ENCODE data around the gene RPS6KA3. TPM values are rescaled to one million over a fixed set of nuclear protein-coding genes. Genes with fewer than 3 reads are reported as not detected.
A peak's percentile ranks its signal among the peaks of the same experiment; 100 is the strongest.

The RPS6KA3 gene
- total RNA-seq, 4 donors from 2014 or later: 53.1 to 91.0 (median 66.0) TPM

DNA sequence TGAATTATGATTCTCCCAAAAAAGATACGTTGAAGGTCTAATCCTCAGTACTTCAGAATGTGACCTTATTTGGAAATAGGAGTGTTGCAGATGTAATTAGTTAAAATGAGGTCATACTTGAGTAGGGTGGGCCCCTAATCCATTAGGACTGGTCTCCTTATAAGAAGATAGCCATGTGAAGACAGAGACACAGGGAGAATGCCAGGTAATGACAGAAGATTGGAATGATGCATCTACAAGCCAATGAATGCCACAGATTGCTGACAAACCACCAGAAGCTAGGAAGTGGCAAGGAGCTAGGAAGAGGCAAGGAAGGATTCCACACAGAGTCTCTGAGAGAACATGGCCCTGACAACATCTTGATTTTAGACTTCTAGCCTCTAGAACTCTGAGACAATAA, 7.4 kb upstream of the RPS6KA3 start:
- Histone ChIP-seq H3K4me3 (no peak overlapping the region), H3K27me3 (no peaks in the 10 kb centered on the region), H3K36me3 (no peaks in the 10 kb centered on the region), H3K27ac (no peak overlapping the region), H3K4me1 (no peaks in the 10 kb centered on the region), H3K9me3 (no peaks in the 10 kb centered on the region)
- TF ChIP-seq, protein P1, sequence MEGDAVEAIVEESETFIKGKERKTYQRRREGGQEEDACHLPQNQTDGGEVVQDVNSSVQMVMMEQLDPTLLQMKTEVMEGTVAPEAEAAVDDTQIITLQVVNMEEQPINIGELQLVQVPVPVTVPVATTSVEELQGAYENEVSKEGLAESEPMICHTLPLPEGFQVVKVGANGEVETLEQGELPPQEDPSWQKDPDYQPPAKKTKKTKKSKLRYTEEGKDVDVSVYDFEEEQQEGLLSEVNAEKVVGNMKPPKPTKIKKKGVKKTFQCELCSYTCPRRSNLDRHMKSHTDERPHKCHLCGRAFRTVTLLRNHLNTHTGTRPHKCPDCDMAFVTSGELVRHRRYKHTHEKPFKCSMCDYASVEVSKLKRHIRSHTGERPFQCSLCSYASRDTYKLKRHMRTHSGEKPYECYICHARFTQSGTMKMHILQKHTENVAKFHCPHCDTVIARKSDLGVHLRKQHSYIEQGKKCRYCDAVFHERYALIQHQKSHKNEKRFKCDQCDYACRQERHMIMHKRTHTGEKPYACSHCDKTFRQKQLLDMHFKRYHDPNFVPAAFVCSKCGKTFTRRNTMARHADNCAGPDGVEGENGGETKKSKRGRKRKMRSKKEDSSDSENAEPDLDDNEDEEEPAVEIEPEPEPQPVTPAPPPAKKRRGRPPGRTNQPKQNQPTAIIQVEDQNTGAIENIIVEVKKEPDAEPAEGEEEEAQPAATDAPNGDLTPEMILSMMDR (IDR thresholded peaks at IDR 0.05 in 4 of 5, conservative IDR thresholded peaks at IDR 0.05 in 1 of 5): no peak
- TF ChIP-seq POLR2A (IDR thresholded peaks at IDR 0.05): no peak
- no peak for ATAC-seq
- no peak for DNase-seq
- intact Hi-C loops (cut with DNase I; ENCODE audit: low total_unique reads) (no loop called here), in situ Hi-C loops (cut with MboI; ENCODE audit: low sequenced_read_pairs in 4 of 4) (no loop called here)

DNA sequence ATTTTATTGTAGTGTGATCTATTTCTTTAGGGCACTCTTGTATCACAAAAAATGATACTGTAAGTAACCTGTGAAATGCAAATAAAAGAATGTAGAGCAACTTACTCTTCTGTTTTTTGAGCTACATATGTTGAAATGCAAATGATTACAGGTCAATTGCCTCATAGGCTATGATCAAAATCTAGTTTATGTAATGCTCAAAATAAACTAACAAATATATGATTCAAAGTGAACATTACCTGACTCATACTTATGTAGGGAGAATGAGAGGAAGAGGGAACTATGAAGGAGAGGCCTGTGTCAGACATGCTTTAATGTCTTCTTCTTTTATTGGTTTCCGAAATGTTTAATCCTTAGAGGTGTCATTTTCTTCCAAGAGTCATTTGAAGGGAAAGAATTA, 5.0 kb upstream of the RPS6KA3 start:
- Histone ChIP-seq H3K27me3 (no peaks in the 10 kb centered on the region), H3K27ac (no peak overlapping the region), H3K9me3 (no peaks in the 10 kb centered on the region), H3K4me3 (no peak overlapping the region), H3K36me3 (no peaks in the 10 kb centered on the region), H3K4me1 (no peaks in the 10 kb centered on the region)
- no peak for DNase-seq
- in situ Hi-C loops (cut with MboI; ENCODE audit: low sequenced_read_pairs in 4 of 4): no loop called here
- no peak for TF ChIP-seq POLR2A (IDR thresholded peaks at IDR 0.05)
- TF ChIP-seq, protein P1 (IDR thresholded peaks at IDR 0.05 in 4 of 5, conservative IDR thresholded peaks at IDR 0.05 in 1 of 5): no peak
- intact Hi-C loops (cut with DNase I; ENCODE audit: low total_unique reads): no loop called here
- ATAC-seq: no peak

DNA sequence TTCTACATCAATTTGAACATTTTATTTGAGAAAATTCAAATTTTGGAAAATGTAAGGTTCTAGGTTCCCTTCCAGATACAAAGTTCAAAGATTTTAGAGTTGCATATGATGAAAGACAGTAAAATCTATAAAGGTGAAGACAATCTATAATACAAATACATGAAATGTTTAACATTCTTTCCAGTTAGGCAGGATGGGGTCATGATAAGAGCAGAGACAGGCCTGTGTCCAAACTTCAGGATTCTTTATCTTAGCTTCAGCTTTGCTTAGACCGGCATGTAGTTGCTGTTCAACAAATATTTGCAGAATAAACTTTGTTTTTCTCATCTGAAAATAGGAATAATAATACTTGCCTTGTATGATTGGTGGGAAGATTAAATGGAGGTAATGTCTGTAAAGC, 4.5 kb upstream of the RPS6KA3 start:
- intact Hi-C loops (cut with DNase I; ENCODE audit: low total_unique reads) (no loop called here), in situ Hi-C loops (cut with MboI; ENCODE audit: low sequenced_read_pairs in 4 of 4) (no loop called here)
- H3K27ac ChIP-seq: no peak overlapping the region

DNA sequence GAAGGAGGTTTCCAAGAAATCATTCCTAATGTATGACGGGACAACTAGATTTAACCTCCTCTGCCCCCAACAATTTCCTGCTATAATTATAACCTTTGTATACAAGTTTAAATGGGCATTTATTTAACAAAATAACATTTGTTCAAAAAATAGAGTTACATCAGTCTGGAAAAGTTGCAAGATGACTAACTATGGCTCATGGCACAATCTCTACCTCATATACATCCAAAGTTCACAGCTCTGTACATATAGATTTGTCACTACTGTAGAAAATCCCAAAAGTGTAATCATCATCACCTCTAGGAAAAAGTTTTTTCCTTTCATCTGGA, 3.8 kb upstream of the RPS6KA3 start:
- DNase-seq (no peak), ATAC-seq (no peak)
- Histone ChIP-seq H3K27ac (peak overlapping the region in 1 of 4 donors; percentile 43), H3K9me3 (no peaks in the 10 kb centered on the region), H3K36me3 (no peaks in the 10 kb centered on the region), H3K4me1 (no peaks in the 10 kb centered on the region), H3K27me3 (no peaks in the 10 kb centered on the region), H3K4me3 (no peak overlapping the region)
- in situ Hi-C loops (cut with MboI; ENCODE audit: low sequenced_read_pairs in 4 of 4) (no loop called here), intact Hi-C loops (cut with DNase I; ENCODE audit: low total_unique reads) (no loop called here)
- no peak for TF ChIP-seq POLR2A (IDR thresholded peaks at IDR 0.05)
- TF ChIP-seq, protein P1 (IDR thresholded peaks at IDR 0.05 in 4 of 5, conservative IDR thresholded peaks at IDR 0.05 in 1 of 5): no peak

More for the DNA sequence above, 4.5 kb upstream of the RPS6KA3 start:
- H3K4me1 ChIP-seq: no peaks in the 10 kb centered on the region
- DNase-seq (no peak), ATAC-seq (no peak)
- no peaks in the 10 kb centered on the region for H3K36me3 ChIP-seq
- H3K4me3 ChIP-seq: no peak overlapping the region
- TF ChIP-seq POLR2A (IDR thresholded peaks at IDR 0.05): no peak
- TF ChIP-seq, protein P1 (IDR thresholded peaks at IDR 0.05 in 4 of 5, conservative IDR thresholded peaks at IDR 0.05 in 1 of 5): no peak
- no peaks in the 10 kb centered on the region for H3K27me3 ChIP-seq
- no peaks in the 10 kb centered on the region for H3K9me3 ChIP-seq

DNA sequence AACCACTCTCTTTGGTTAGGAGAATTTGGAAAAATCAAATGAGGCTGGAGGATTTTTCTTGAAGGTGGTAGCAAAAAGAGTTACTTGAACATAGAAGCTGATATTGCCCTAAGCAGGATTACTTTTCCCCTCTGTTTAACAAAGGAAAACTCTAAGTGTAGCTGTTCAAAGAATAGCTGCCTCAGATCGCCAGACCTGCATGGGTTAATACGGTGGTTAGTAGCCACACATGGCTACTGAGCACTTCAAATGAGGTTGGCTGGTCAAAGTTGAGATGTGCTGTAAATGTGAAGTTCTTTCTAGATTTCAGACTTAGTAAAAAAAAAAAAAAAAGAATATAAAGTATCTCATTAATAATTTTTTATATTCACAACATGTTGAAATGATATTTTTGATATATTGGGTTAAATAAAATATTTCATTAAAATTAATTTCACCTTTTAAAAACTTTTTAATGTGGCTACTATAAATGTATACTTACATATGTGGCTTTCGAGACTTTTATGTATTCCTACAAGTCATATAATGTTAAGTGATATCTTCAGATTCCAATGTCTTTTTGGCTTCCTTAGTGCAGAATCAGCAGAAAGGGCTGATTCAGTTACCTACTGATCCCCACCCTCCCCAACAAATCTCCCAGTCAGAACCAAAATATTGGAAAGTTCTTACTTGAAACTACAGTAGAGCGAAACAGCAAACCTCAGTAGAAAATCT, 3.3 kb upstream of the RPS6KA3 start:
- intact Hi-C loops (cut with DNase I; ENCODE audit: low total_unique reads) (loop anchor here (5.0 kb wide), 2 partner anchors 42 to 128 kb away; partner anchors contain the start of gene EIF1AX), in situ Hi-C loops (cut with MboI; ENCODE audit: low sequenced_read_pairs in 4 of 4) (no loop called here)
- Histone ChIP-seq H3K4me1 (no peaks in the 10 kb centered on the region), H3K4me3 (no peak overlapping the region), H3K27ac (peak overlapping the region in 1 of 4 donors; percentile 43), H3K9me3 (no peaks in the 10 kb centered on the region), H3K27me3 (no peaks in the 10 kb centered on the region), H3K36me3 (no peaks in the 10 kb centered on the region)
- DNase-seq: no peak
- no peak for ATAC-seq
- TF ChIP-seq POLR2A (IDR thresholded peaks at IDR 0.05): no peak
- TF ChIP-seq, protein P1 (IDR thresholded peaks at IDR 0.05 in 4 of 5, conservative IDR thresholded peaks at IDR 0.05 in 1 of 5): no peak
